Measurements from ENCODE around the gene C1orf21.

C1orf21 gene

DNA sequence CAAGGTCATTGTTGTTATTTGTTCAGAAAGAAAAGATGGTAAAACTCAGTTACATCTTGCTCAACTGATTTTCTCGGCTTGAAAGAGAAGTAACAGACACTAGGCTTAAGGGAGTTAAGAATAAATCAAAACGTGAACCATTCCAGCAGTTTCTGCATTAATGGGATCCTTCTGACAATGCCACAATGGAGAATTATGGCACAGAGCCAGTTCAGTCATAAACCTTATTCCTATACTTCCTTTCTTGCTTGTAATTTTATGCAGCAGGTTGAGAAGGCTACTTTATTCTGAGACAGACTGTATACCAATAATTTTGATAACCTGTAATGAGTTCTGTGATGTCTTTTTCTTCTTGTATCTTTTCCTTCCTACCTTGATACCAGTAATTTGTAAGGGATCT is 167.0 kb downstream of the C1orf21 start:
- no peak for DNase-seq

DNA sequence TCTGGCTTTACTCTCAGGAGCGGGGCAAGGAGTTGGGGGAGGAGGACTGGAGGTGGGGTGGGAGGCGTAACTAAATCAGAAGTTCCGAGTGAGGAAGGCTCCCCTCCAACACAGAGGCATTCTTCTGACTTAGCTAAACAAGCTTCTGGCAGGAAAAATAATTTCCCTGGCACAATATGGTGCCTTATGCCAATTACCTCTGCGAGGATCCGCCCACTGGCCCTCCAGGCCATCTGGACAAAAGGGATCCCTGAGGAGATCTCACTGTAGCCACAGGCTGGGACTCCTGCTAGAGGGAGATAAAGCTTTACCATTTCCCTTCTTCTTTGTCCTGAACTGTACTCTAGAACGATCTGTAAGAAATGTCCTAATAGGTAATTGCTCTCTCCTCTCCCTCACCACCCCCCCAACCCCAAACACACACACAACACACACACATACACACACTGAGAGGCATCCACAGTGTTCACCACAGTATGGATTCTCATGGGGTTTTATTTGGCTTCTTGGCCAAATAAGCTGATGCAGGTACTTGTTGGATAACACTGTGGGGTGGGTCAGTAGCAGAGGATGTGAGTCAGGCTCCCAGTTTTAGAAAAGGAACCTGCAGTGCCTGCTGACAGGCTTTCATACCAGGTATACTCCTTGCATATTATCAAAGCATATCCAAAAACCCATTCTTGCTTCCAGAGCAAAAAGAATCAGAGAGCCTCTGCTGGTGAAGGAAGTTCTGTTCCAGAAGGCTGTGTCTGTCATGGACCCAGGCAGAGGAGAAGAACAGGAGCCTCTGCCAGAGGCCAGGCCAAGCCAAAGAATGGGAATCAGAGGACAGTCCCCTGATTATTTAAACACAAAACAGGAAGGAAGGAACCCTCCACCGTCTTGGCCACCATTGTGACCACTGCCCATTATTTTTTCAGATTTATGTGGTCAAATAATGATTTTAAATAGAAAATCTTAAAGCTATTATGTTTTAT is 169.1 kb downstream of the C1orf21 start:
- DNase-seq: peak in 6 of 58 donors; percentile 11 to 28 (median 16)

DNA sequence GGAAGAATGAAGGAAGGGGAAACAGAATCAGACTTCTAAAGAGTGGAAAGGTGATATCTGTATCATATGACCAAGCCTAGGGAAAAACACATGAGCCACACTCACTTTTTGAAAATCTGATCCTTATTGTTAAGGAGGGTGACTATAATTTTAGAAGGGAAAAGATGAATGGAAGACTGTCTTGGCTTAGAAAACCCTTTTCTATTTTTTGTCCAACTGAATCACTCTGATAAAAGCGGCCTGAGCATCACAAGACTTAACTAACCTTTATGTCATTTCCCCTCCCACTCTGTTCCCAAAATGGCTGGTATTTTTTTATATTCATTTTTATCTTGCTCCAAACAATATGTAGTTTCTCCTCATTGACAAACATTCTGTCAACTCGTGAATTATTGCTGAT is 169.8 kb downstream of the C1orf21 start:
- no peak for DNase-seq

DNA sequence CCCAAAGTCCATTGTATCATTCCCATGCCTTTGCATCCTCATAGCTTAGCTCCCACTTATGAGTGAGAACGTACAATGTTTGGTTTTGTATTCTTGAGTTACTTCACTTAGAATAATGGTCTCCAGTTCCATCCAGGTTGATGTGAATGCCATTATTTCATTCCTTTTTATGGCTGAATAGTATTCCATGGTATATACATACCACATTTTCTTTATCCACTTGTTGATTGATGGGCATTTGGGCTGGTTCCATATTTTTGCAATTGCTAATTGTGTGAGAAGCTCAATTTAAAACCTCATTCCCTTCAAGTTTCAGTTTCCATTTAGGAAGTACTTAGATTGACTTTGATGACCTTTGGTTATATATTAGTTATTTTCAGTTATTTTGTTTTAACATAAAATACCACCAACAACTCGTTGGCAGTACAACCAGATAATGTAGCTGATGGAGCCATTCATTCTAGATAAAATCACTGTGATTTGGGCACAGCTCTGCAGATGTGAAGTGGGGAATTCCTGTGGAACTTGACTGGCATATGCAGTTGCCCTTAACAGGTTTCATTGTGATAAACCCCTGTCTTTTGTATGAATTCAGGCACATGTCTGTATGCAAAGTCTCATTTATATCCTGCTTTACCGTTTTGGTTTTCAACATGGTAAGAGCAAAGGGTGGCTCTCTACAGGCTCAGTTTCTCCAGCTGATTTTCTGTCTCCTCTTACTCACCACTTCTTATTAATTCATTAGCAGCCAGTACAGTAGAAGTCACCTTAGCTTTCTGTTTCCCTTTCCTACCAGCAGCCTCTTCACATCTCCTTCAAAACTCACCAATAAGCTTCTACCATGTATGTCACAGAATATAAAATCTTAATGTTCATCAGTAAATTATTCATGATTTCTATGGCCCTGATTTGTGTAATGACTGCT is 170.9 kb downstream of the C1orf21 start:
- no peak for DNase-seq

DNA sequence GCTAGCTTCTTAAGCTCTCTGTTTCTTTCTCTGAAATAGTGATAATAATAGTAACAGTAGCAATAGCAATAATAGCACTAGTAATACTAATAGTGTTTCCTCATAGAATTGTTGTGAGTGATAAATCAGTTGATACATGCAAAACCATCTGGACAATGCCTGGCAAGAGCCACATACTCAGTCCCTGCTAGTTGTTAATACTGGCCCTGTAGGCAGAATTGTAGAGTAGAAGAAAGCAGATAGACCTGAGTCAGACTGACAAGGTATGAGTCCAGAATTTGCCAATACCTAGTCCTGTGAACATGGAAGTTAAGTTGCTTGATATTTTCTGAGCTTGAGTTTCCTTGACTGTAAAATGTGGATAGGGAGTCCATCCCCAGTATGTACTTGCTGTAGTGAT is 171.9 kb downstream of the C1orf21 start:
- no peak for DNase-seq

DNA sequence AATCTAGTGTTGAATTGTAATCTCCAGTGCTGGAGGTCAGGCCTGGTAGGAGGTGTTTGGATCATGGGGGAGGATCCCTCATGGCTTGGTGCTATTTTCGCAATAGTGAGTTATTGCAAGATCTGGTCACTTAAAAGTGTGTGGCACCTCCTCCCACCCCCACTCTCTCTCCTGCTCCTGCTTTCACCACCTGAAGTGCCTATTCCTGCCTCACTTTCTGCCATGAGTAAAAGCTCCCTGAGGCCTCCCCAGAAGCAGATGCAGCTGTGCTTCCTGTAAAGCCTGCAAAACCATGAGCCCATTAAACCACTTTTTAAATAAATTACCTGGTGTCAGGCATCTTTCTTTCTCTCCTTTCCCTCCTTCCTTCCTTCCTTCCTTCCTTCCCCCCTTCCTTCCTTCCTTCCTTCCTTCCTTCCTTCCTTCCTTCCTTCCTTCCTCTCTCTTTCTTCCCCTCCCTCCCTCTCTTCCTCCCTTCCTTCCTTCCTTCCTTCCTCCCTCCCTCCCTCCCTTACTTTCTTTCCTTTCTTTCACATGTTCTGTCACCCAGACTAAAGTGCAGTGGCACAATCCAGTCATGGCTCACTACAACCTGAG is 172.4 kb downstream of the C1orf21 start:
- DNase-seq: no peak

DNA sequence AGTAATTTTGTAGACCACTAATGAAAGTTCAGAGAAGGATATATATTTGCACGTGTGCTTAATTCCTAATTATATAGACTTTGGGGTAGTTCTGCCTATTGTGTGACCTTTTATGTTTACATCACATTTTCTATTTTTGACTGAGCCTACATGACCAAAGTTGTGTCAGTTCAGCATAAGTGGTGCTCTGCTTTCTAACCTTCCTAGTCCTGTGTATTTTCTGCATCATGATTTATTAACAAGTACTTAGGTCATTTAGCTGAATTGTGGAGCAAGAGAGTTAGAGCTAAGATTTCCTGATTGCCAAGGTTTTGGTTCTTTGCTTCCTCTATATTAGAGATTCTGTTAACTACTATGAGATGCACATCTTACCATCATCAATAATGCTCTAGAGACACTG is 176.0 kb downstream of the C1orf21 start:
- no peak for DNase-seq

DNA sequence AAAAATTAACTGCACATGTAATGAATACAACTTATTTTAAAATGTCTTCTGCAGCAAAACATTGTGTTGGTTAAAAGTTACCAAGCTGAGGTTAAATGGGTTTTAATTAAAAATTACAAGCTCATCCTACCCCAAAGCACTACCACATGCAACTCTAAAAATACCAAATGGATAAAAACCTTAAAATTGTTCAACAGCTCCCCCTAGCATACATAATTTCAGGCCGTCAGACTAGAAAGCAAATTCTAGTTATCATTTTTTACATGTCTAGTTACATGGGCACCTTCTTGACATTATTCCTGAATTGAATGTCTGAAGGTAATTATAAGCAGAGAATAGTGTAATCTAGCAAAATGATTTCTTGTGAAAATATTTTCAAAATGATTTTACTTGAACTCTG is 176.5 kb downstream of the C1orf21 start:
- DNase-seq: peak in 1 of 58 donors; percentile 32

DNA sequence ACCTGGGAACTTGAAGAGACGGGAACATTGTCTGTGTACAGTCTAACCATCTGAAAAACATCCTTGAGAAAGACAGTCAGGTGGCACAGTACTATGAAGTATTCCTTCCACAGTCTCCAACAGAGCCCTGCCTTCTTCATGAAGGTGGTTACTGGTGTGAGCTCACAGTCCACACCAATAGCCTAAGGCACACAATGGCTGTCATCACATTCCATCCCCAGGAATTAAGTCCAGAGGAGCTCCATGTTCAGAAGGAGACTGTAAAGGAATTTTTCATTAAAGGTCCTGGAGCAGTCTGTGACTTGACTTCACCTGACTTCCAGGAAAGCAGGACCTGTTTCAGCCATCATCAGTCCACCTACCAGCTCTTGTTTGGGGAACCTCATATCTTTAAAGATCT is 180.2 kb downstream of the C1orf21 start:
- no peak for DNase-seq

DNA sequence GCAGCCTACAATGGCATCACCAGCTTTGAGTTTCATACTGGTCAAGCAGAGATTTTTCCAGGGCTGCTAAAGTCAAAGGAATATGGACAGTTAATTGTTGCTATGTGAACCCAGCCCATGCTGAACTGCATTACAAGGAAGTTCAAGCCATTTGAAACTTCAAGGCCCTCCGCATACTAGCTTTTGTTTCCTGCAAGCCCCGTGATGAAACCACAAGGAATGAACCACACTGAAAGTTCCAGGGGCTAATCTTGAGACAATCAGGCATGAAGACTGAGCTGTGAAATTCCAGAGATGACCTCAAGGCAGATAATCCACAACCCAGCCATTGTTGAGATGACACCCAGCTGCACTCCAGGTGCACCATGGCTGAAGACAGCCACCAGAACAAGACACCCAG is 180.8 kb downstream of the C1orf21 start:
- DNase-seq: no peak

DNA sequence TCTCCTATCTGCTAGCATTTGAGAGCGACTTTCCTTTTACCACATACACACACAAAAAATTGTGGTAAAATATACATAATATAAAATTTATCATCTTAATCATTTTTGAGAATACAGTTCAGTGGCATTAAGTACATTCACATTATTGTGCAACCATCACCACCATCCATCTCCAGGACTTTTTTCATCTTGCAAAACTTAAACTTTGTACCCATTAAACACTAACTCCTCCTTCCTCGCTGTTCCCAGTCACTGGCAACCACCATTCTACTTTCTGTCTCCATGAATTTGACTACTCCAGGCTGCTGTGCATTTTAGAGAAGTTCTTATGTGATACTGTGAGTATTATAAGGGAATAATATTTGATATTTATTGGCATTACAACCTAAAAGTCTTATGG is 181.3 kb downstream of the C1orf21 start:
- no peak for DNase-seq

DNA sequence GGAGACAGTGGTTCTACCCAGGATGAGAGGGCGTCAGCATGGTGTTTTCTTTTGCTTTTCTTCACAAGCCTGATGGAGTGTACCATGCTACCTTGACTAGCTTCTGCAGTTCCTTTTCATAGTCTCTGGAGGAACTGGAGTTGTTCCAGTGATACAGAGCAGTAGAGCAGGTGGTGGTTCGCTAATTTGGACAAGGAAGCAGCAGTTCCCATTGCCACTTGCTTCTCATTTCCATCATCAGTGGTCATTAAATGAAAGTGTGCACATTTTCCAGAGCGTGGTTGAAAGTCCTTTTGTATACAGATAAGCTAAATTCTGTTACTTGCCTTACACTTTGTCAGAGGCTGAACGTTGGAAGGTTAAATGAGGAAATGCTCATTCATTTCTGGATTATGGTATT is 182.3 kb downstream of the C1orf21 start:
- no peak for DNase-seq

DNA sequence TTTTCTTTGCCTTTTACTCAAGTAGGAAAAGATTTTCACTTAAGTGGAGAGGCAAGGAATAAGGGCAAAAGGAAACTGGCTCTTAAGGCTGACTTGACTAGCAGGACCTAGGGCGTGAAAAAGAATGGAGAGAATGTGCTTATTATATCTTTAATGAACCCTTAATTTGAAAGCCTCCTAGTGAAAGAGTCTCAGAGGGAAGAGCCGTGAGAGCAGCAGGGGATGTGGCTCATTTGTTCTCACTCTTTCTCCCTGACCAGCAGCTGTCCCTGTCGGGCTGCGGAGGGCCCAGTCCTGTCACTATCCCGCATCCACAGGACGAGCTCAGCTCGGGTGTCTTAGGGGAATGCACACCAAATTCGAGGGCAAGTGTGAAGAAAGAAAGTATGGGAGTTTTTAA is 187.8 kb downstream of the C1orf21 start:
- peak in 5 of 58 donors; percentile 4 to 16 (median 7) for DNase-seq

DNA sequence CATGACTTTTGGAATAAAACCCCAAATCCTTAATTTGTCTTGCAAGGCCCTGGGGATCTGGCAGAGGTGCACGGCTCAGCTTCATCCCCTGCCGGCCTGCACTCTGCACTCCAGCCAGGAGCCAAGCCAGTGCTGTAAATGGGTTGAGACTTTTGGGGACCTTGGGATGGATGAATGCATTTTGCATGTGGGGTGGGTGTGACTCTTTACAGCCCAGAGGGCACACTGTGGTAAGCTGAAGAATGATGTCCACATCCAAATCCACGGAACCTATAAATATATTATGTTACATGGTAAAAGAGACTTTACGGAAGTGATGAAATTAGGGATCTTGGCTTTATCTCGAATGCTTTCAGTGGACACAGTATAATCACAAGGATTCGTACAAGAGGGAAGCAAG is 190.0 kb downstream of the C1orf21 start:
- DNase-seq: peak in 3 of 58 donors; percentile 4 to 7 (median 6)

DNA sequence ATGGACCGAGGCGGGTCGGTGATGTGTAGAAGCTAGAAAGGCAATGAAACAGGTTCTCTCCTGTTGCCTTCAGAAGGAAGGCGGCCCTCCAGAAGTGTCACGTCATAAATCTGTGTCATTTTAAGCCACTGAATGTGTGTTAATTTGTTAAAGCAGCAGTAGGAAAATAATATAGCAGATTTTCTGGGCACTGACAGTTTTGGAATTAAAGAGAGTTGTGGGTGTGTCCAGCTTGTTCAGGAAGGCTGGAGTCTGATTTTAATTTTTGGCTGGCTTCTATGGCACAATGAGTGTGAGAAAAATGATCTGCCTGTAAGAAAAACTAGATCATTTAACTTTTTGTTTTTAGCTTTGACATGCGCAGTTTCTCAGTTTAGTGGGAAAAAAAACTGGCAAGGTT is 190.5 kb downstream of the C1orf21 start:
- peak in 3 of 58 donors; percentile 9 to 25 (median 10) for DNase-seq

DNA sequence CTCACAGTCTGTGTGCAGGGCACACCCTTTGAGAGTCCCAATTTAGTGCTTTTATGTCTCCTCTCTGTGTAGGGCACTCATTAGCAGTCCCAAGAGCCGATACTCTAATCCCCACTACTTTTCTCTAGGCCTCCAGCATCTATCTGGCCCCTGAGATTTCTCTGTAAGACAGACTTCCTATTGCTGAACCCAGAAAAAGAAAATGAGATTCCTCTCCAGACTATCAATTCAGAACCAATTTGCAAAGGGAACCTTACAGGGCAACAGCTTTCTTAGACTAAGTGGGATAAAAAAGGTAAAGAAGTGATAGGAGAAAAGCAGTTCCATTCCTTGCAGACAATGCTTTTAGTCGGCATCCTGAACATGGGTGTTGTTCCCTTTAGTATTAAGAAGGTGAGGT is 195.6 kb downstream of the C1orf21 start:
- DNase-seq: no peak

DNA sequence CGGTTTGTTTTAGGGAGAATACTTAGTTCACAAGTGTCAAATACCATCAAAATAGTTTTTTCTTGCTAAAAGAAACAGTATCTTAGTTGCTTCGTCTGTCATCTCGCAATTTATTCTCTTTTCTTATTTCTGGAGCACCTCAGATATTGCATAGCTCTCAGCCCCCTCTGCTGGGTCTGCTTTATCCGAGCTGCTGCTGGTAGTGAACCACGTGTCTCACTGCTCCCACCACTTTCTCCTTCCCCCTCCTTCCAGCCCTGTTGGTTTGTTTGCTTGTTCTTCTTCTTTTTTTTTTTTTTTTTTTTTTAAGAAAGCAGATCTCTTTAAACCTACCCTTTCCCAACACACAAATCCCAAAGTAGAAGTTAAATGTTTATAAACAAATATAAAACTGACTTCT is 197.0 kb downstream of the C1orf21 start:
- no peak for DNase-seq

DNA sequence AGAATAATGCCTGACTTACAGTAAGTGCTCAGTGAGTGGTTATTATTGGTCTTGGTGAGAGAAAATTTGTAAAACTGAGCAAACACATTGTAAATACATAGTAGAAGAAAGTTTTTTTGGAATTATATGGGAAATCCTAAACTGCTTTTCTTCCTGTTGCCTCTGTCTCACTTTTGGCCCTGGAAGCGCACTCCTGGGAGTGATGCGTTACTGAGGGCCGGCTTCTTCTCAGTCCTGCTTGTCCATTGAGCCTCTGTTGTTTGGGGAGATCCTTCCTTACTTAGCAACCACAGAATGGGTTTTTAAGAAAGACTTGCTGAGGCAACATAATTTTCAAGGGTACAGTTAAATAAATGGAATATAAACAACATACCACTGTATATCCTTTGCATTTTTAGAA is 201.9 kb downstream of the C1orf21 start:
- DNase-seq: no peak

DNA sequence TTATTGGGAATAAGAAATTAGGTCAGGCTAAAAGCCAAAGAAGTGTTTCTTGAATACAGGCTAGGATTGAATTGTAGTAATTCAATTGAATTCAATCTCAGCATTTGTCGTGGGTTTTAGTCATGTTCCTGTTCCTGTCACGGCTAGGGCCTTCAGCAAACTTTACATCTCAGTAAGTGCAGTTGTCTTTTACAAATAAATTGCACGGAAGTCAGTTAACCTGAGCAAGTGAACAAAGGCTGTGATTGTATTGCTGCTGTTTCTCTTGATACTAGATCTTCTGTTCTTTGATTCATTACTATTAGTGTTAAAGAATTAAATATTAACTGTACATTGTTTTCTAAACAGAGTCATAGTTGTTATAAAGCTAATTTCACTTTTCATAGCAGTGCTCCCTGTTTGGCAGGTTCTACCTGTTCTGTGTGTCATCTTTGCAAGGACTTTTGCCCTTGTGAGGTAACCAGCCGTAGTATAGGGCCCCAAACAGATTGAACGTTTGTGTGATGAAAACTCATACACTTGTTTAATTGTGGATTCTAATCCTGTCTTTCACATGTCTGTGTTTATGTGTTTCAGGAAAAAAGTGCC is 203.4 kb downstream of the C1orf21 start:
- no peak for DNase-seq

DNA sequence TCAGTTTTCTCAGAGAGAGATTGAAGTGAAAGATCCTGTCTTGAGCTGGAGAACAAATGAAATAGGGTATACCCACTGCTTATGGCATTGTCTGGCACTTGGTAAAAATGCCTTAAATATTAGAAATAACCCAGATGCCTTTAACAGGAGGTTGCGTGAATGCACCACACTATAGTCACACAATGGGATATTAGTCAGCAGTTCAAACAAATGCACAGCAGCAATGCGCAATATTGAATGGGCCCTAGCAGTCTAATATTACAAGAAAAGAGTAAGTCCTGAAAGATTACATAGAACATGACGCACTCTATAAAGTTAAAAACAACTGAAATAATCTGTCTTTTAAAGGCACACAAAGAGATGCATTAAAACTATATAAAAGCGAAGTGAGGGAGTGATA is 206.8 kb downstream of the C1orf21 start:
- DNase-seq: no peak

DNA sequence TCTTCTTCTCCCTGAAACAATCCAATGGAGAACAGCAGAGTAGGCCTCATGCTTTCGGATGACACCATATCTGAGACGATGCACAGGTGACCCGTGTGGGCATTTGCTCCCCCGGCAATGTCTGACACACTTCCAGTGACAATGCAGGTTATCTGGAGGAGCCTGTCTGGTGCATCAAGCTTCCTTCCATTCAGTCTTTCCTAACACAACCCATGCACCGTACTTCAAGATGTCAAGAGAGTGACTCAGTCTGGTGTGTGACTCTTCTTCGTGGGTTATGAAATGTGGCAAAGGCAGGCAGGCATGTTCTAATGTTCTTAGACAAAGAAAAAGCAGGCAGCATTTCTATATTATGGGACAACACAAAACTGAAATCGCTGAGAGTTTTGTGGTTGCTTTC is 208.8 kb downstream of the C1orf21 start:
- DNase-seq: no peak
